Testis (tissue), 3 donors: ENCODE measurements around the gene HNRNPDL. TPM values are rescaled to one million over a fixed set of nuclear protein-coding genes. Genes with fewer than 3 reads are reported as not detected.

Experiments
- DNase-seq: peaks from one replicate; pipeline ENCODE4 v3.0.0-alpha.2; 2019
- H3K27ac ChIP-seq, 2 donors: fragments of 200-600 bp; sonication (generic); one replicate each; pipeline ENCODE4 v1.5.1; 2019
- H3K27me3 ChIP-seq: fragments of 200-600 bp; sonication (generic); one replicate; pipeline ENCODE4 v1.5.1; 2019
- H3K36me3 ChIP-seq: fragments of 200-600 bp; sonication (generic); one replicate; pipeline ENCODE4 v1.5.1; 2017; ENCODE audit warnings: low read depth; ENCODE audit errors: missing control alignments
- H3K4me1 ChIP-seq: fragments of 200-600 bp; sonication (generic); one replicate; pipeline ENCODE4 v1.5.1; 2019
- H3K4me3 ChIP-seq, 2 donors: fragments of 200-600 bp; sonication (generic); one replicate each; pipeline ENCODE4 v1.5.1; 2017 to 2019
- H3K9me3 ChIP-seq: fragments of 200-600 bp; sonication (generic); one replicate; pipeline ENCODE4 v1.5.1; 2017
- CTCF ChIP-seq, 3 experiments: fragments of 450-650 bp in 2 of 3; fragments of 200-600 bp in 1 of 3; sonication (generic) in 1 of 3; IDR thresholded peaks; one replicate each; pipeline ENCODE4 v1.5.1; 2016 to 2019; ENCODE audit warnings: antibody characterized with exemption in 3 of 3, mild to moderate bottlenecking in 2 of 3, moderate library complexity in 1 of 3
- POLR2A ChIP-seq: fragments of 450-650 bp; IDR thresholded peaks from one replicate; pipeline ENCODE4 v1.6.1; 2017; ENCODE audit warnings: antibody characterized with exemption, mild to moderate bottlenecking, moderate library complexity
- WGBS, 2 donors: methylation state at CpG; one replicate each; pipeline ENCODE4 v1.1.5; 2018; 5-methylcytosine and 5-hydroxymethylcytosine counted together
- intact Hi-C: fragments of 100-400 bp; cut with DNase I; formaldehyde crosslinking; loops from one replicate; pipeline ENCODE4 v1.15.1; 2023; ENCODE audit warnings: low total_unique reads
- polyA plus RNA-seq: library from polyadenylated mRNA; stranded (reverse); fragments of 350-450 nt; fragmentation: Illumina TruSeq; extraction: RNeasy Lipid Tissue Mini Kit (QIAGEN cat#74804); gene quantifications from one replicate; pipeline ENCODE4 v1.2.3, GENCODE V29; 2014; ENCODE audit warnings: low read depth, low replicate concordance; ENCODE audit not compliant: insufficient read depth
- total RNA-seq, 2 donors: library from RNA; depleted of rRNA; stranded (reverse); fragments of >200 nt; gene quantifications; one replicate each; pipeline ENCODE4 v1.2.3, GENCODE V29; 2016

The HNRNPDL gene
- total and polyA plus RNA-seq, 3 donors from 2014 or later: 203 to 226 (median 218) TPM

- H3K4me1 ChIP-seq: no peaks in the 10 kb centered on the region
- no peaks in the 10 kb centered on the region for H3K9me3 ChIP-seq
- intact Hi-C loops: no loop called here
These were observed 17.6 kb upstream of the HNRNPDL start for GRCh38 chr4:82447886-82448285.

GRCh38 chr4:82439088-82439487 lies 8.8 kb upstream of the HNRNPDL start:
- Histone ChIP-seq H3K27ac (no peak overlapping the region), H3K36me3 (no peaks in the 10 kb centered on the region), H3K9me3 (no peaks in the 10 kb centered on the region), H3K4me1 (no peaks in the 10 kb centered on the region), H3K27me3 (no peaks in the 10 kb centered on the region), H3K4me3 (no peak overlapping the region)
- no peak for DNase-seq
- 85 to 90% methylated on average over 2 of the region's 2 CpGs for WGBS, 2 donors
- no peak for TF ChIP-seq POLR2A
- no peak for TF ChIP-seq CTCF (IDR thresholded peaks at IDR 0.05)
- intact Hi-C loops: no loop called here

More at GRCh38 chr4:82447886-82448285, 17.6 kb upstream of the HNRNPDL start:
- Histone ChIP-seq H3K27ac (no peak overlapping the region), H3K27me3 (no peaks in the 10 kb centered on the region), H3K4me3 (no peak overlapping the region), H3K36me3 (no peaks in the 10 kb centered on the region)
- DNase-seq: no peak
- no peak for TF ChIP-seq POLR2A
- no peak for TF ChIP-seq CTCF (IDR thresholded peaks at IDR 0.05)
- 63 to 78% methylated on average over 1 of the region's 1 CpG for WGBS, 2 donors

- DNase-seq: no peak
- no peaks in the 10 kb centered on the region for H3K9me3 ChIP-seq
- no peak overlapping the region for H3K27ac ChIP-seq
- no peaks in the 10 kb centered on the region for H3K27me3 ChIP-seq
- no peak overlapping the region for H3K4me3 ChIP-seq
- no peaks in the 10 kb centered on the region for H3K4me1 ChIP-seq
- intact Hi-C loops: no loop called here
- WGBS, 2 donors: 87 to 91% methylated on average over 4 of the region's 4 CpGs
- H3K36me3 ChIP-seq: no peaks in the 10 kb centered on the region
- TF ChIP-seq POLR2A: no peak
- no peak for TF ChIP-seq CTCF (IDR thresholded peaks at IDR 0.05)
These were observed 7.2 kb upstream of the HNRNPDL start for GRCh38 chr4:82437285-82438005.

- WGBS, 2 donors: 90 to 98% methylated on average over 4 of the region's 4 CpGs
- H3K27ac ChIP-seq: no peak overlapping the region
- TF ChIP-seq POLR2A: no peak
- no peak for TF ChIP-seq CTCF (IDR thresholded peaks at IDR 0.05)
These were observed 6.5 kb upstream of the HNRNPDL start for GRCh38 chr4:82436780-82437179.

GRCh38 chr4:82436130-82436529 lies 5.9 kb upstream of the HNRNPDL start:
- H3K9me3 ChIP-seq: no peaks in the 10 kb centered on the region
- WGBS, 2 donors: 91 to 95% methylated on average over 5 of the region's 5 CpGs

More at GRCh38 chr4:82436780-82437179, 6.5 kb upstream of the HNRNPDL start:
- intact Hi-C loops: no loop called here
- no peak for DNase-seq
- Histone ChIP-seq H3K27me3 (no peaks in the 10 kb centered on the region), H3K4me3 (no peak overlapping the region), H3K4me1 (no peaks in the 10 kb centered on the region), H3K9me3 (no peaks in the 10 kb centered on the region), H3K36me3 (no peaks in the 10 kb centered on the region)

More at GRCh38 chr4:82436130-82436529, 5.9 kb upstream of the HNRNPDL start:
- Histone ChIP-seq H3K27ac (no peak overlapping the region), H3K36me3 (no peaks in the 10 kb centered on the region), H3K27me3 (no peaks in the 10 kb centered on the region), H3K4me1 (no peaks in the 10 kb centered on the region), H3K4me3 (no peak overlapping the region)
- intact Hi-C loops: no loop called here
- TF ChIP-seq POLR2A: no peak
- no peak for TF ChIP-seq CTCF (IDR thresholded peaks at IDR 0.05)
- DNase-seq: no peak
